Omental fat pad (tissue), 4 donors: Measurements from ENCODE around the gene BMP7. TPM values are rescaled to one million over a fixed set of nuclear protein-coding genes. Genes with fewer than 3 reads are reported as not detected.

ENCODE experiments used
- ATAC-seq: fragments of 150-250 bp; one replicate; pipeline ENCODE4 v1.9.1; 2016; ENCODE audit warnings: mild to moderate bottlenecking, moderate library complexity; ENCODE audit not compliant: low FRiP score
- DNase-seq: peaks from one replicate; pipeline ENCODE4 v3.0.0-alpha.2; 2019; ENCODE audit warnings: low spot score
- total RNA-seq, 4 donors: library from RNA; depleted of rRNA; stranded (reverse); fragments of >200 nt; gene quantifications; one replicate each; pipeline ENCODE4 v1.1.0, GENCODE V29; 2016
- TF ChIP-seq, protein P1 (sequence below), 3 donors: fragments of 450-650 bp; IDR thresholded peaks; one replicate each; pipeline ENCODE4 v1.5.1; 2016 to 2017; ENCODE audit warnings: antibody characterized with exemption in 3 of 3, mild to moderate bottlenecking in 3 of 3, moderate library complexity in 2 of 3

BMP7 gene
- total RNA-seq, 4 donors from 2014 or later = 0.79 to 5.1 (median 1.7) TPM

- TF ChIP-seq, protein P1, sequence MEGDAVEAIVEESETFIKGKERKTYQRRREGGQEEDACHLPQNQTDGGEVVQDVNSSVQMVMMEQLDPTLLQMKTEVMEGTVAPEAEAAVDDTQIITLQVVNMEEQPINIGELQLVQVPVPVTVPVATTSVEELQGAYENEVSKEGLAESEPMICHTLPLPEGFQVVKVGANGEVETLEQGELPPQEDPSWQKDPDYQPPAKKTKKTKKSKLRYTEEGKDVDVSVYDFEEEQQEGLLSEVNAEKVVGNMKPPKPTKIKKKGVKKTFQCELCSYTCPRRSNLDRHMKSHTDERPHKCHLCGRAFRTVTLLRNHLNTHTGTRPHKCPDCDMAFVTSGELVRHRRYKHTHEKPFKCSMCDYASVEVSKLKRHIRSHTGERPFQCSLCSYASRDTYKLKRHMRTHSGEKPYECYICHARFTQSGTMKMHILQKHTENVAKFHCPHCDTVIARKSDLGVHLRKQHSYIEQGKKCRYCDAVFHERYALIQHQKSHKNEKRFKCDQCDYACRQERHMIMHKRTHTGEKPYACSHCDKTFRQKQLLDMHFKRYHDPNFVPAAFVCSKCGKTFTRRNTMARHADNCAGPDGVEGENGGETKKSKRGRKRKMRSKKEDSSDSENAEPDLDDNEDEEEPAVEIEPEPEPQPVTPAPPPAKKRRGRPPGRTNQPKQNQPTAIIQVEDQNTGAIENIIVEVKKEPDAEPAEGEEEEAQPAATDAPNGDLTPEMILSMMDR (IDR thresholded peaks at IDR 0.05) = no peak
- DNase-seq = no peak
- ATAC-seq = no peak
Observed at GRCh38 chr20:57221916-57222630, 44.4 kb downstream of the BMP7 start.

GRCh38 chr20:57220337-57221145 lies 45.9 kb downstream of the BMP7 start:
- TF ChIP-seq, protein P1 (IDR thresholded peaks at IDR 0.05) = no peak
- DNase-seq (no peak), ATAC-seq (no peak)

GRCh38 chr20:57219071-57219677 lies 47.3 kb downstream of the BMP7 start:
- DNase-seq (no peak), ATAC-seq (no peak)
- TF ChIP-seq, protein P1 (IDR thresholded peaks at IDR 0.05) = no peak

DNA sequence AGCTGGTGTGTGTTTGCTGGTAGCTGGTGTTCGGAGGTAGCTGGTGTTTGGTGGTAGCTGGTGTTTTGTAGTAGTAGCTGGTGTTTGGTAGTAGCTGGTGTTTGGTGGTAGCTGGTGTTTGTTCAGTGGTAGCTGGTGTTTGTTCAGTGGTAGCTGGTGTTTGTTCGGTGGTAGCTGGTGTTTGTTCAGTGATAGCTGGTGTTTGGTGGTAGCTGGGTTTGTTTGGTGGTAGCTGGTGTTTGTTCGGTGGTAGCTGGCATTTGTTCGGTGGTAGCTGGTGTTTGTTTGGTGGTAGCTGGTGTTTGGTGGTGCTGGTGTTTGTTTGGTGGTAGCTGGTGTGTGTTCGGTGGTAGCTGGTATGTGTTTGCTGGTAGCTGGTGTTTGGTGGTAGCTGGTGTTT lies 48.0 kb downstream of the BMP7 start:
- no peak for ATAC-seq
- DNase-seq = no peak
- TF ChIP-seq, protein P1 (IDR thresholded peaks at IDR 0.05) = no peak

GRCh38 chr20:57217802-57218201 lies 48.6 kb downstream of the BMP7 start:
- TF ChIP-seq, protein P1 (IDR thresholded peaks at IDR 0.05) = no peak
- DNase-seq = no peak
- no peak for ATAC-seq

GRCh38 chr20:57216669-57217068 lies 49.8 kb downstream of the BMP7 start:
- ATAC-seq = no peak
- no peak for DNase-seq
- TF ChIP-seq, protein P1 (IDR thresholded peaks at IDR 0.05) = no peak
